Lower lobe of right lung (tissue), 2 donors: Measurements from ENCODE around the gene ACCSL. TPM values are rescaled to one million over a fixed set of nuclear protein-coding genes. Genes with fewer than 3 reads are reported as not detected.

Experiments used
- ATAC-seq, 2 donors: fragments of 200-7000 bp; cut with Tn5 transposase; one replicate each; pipeline ENCODE4 v1.9.1; 2020 to 2022; ENCODE audit warnings: mild to moderate bottlenecking in 2 of 2, moderate library complexity in 2 of 2
- DNase-seq: peaks from one replicate; pipeline ENCODE4 v3.0.0-alpha.2; 2020
- H3K27ac ChIP-seq: fragments of 200-600 bp; one replicate; pipeline ENCODE4 v1.8.0; 2022
- H3K27me3 ChIP-seq: fragments of 200-600 bp; one replicate; pipeline ENCODE4 v1.8.0; 2022; ENCODE audit warnings: low read depth
- H3K36me3 ChIP-seq: fragments of 200-600 bp; one replicate; pipeline ENCODE4 v1.8.0; 2022; ENCODE audit warnings: mild to moderate bottlenecking
- H3K4me1 ChIP-seq: fragments of 200-600 bp; one replicate; pipeline ENCODE4 v1.8.0; 2022
- H3K4me3 ChIP-seq: fragments of 200-600 bp; one replicate; pipeline ENCODE4 v1.8.0; 2022; ENCODE audit warnings: mild to moderate bottlenecking
- H3K9me3 ChIP-seq: fragments of 200-600 bp; one replicate; pipeline ENCODE4 v1.8.0; 2022
- CTCF ChIP-seq: fragments of 200-600 bp; IDR thresholded peaks from one replicate; pipeline ENCODE4 v1.8.0; 2022; ENCODE audit warnings: antibody characterized with exemption, mild to moderate bottlenecking
- intact Hi-C: fragments of 100-400 bp; cut with DNase I; formaldehyde crosslinking; loops from one replicate; pipeline ENCODE4 v1.11.0; 2022
- total RNA-seq: library from RNA; stranded (reverse); fragmentation: NEBNext Ultra II Directional; extraction: Animal tissue kit (Norgen Biotek cat#: 25700); gene quantifications from one replicate; pipeline ENCODE4 v1.2.1, GENCODE V29; 2021
- donor health status: DM: no; HTN: yes; CAD: no; lungs with severe emphysema.

Gene ACCSL
- total RNA-seq, 1 donor from 2014 or later = not detected

- Histone ChIP-seq H3K4me1 (peaks cover 15% of the 10 kb centered on the region), H3K27me3 (no peaks in the 10 kb centered on the region), H3K4me3 (no peak overlapping the region), H3K9me3 (no peaks in the 10 kb centered on the region), H3K27ac (no peak overlapping the region), H3K36me3 (peaks cover 5% of the 10 kb centered on the region)
- intact Hi-C loops = no loop called here
- DNase-seq = no peak
- no peak for TF ChIP-seq CTCF
- no peak for ATAC-seq
These were observed 50.0 kb downstream of the ACCSL start for GRCh38 chr11:44097821-44098220.

- H3K4me3 ChIP-seq = no peak overlapping the region
- intact Hi-C loops = no loop called here
- DNase-seq (no peak), ATAC-seq (no peak)
- peaks cover 10% of the 10 kb centered on the region for H3K4me1 ChIP-seq
- H3K9me3 ChIP-seq = no peaks in the 10 kb centered on the region
- H3K36me3 ChIP-seq = peaks cover 5% of the 10 kb centered on the region
- TF ChIP-seq CTCF = no peak
- no peak overlapping the region for H3K27ac ChIP-seq
- no peaks in the 10 kb centered on the region for H3K27me3 ChIP-seq
These were observed 53.3 kb downstream of the ACCSL start for GRCh38 chr11:44101098-44101497.

GRCh38 chr11:44104481-44105294 is 56.9 kb downstream of the ACCSL start:
- no peaks in the 10 kb centered on the region for H3K27me3 ChIP-seq
- H3K27ac ChIP-seq = no peak overlapping the region
- H3K4me1 ChIP-seq = no peaks in the 10 kb centered on the region
- DNase-seq = no peak
- peaks cover 27% of the 10 kb centered on the region for H3K36me3 ChIP-seq
- ATAC-seq = no peak
- no peaks in the 10 kb centered on the region for H3K9me3 ChIP-seq
- intact Hi-C loops = no loop called here
- TF ChIP-seq CTCF = no peak
- no peak overlapping the region for H3K4me3 ChIP-seq

GRCh38 chr11:44108260-44108659 is 60.5 kb downstream of the ACCSL start:
- Histone ChIP-seq H3K27ac (no peak overlapping the region), H3K4me3 (no peak overlapping the region), H3K36me3 (peaks cover 39% of the 10 kb centered on the region), H3K9me3 (no peaks in the 10 kb centered on the region), H3K4me1 (peaks cover 16% of the 10 kb centered on the region), H3K27me3 (no peaks in the 10 kb centered on the region)
- no peak for TF ChIP-seq CTCF
- no peak for DNase-seq
- intact Hi-C loops = no loop called here
- no peak for ATAC-seq

Other genes with a start within 250 kb of the ACCSL start
- 26.5 TPM for gene ALKBH3, start 167.2 kb upstream of the ACCSL start, total RNA-seq
- gene C11orf96, start 105.3 kb upstream of the ACCSL start, total RNA-seq = 83.5 TPM
- gene ACCS, start 18.3 kb downstream of the ACCSL start, total RNA-seq = 31.4 TPM
- 53.7 TPM for gene EXT2, start 47.7 kb downstream of the ACCSL start, total RNA-seq